ENCODE measurements around the gene NUMA1. TPM values are rescaled to one million over a fixed set of nuclear protein-coding genes. Genes with fewer than 3 reads are reported as not detected.

Gene NUMA1
- total RNA-seq, 1 experiment from 2014 or later = 145 TPM

DNA sequence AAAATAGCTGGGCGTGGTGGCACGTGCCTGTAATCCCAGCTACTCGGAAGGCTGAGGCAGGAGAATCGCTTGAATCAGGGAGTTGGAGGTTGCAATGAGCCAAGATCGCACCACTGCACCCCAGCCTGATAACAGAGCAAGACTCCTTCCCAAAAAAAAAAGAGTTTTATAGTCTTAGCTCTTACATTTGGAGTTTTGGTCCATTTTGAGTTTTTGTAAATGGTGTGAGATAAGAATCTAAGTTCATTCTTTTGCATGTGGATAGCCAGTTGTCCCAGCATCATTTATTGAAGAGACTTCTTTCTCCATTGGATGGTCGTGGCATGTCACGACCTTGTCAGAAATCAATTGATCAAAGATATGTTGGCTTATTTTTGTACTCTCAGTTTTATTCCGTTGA, 116.9 kb downstream of the NUMA1 start:
- no peak for ATAC-seq
- BruUV-seq (replicated peaks) = no TSS peak
- in situ Hi-C loops (cut with HindIII; ENCODE audit: low pct_unique_long_range_greater_than_20kb, low sequenced_read_pairs) (no loop called here), intact Hi-C loops (cut with micrococcal nuclease; ENCODE audit: unreplicated experiment) (no loop called here)
- DNase-seq (ENCODE audit: low read depth, low spot score) = no peak
- ChIA-PET POLR2A (no interaction called here), CTCF (no interaction called here)
- Histone ChIP-seq H3K4me3 (ENCODE audit: low read depth in 2 of 2, low read length in 2 of 2) (no peak overlapping the region), H3K27ac (ENCODE audit: low read length) (no peak overlapping the region), H3K9me3 (ENCODE audit: control insufficient read depth, insufficient read depth, low read depth, low read length) (no peaks in the 10 kb centered on the region), H3K36me3 (ENCODE audit: control insufficient read depth, insufficient read depth, low read length) (peaks cover 5% of the 10 kb centered on the region), H3K4me1 (ENCODE audit: control insufficient read depth, insufficient read depth, low read length) (no peaks in the 10 kb centered on the region), H3K27me3 (ENCODE audit: control insufficient read depth, insufficient read depth, low read length) (no peaks in the 10 kb centered on the region)
- TF ChIP-seq POLR2AphosphoS5 (IDR thresholded peaks at IDR 0.05; ENCODE audit: low read depth, low read length) = no peak
- TF ChIP-seq, protein P1, sequence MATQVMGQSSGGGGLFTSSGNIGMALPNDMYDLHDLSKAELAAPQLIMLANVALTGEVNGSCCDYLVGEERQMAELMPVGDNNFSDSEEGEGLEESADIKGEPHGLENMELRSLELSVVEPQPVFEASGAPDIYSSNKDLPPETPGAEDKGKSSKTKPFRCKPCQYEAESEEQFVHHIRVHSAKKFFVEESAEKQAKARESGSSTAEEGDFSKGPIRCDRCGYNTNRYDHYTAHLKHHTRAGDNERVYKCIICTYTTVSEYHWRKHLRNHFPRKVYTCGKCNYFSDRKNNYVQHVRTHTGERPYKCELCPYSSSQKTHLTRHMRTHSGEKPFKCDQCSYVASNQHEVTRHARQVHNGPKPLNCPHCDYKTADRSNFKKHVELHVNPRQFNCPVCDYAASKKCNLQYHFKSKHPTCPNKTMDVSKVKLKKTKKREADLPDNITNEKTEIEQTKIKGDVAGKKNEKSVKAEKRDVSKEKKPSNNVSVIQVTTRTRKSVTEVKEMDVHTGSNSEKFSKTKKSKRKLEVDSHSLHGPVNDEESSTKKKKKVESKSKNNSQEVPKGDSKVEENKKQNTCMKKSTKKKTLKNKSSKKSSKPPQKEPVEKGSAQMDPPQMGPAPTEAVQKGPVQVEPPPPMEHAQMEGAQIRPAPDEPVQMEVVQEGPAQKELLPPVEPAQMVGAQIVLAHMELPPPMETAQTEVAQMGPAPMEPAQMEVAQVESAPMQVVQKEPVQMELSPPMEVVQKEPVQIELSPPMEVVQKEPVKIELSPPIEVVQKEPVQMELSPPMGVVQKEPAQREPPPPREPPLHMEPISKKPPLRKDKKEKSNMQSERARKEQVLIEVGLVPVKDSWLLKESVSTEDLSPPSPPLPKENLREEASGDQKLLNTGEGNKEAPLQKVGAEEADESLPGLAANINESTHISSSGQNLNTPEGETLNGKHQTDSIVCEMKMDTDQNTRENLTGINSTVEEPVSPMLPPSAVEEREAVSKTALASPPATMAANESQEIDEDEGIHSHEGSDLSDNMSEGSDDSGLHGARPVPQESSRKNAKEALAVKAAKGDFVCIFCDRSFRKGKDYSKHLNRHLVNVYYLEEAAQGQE (IDR thresholded peaks at IDR 0.05; ENCODE audit: insufficient read depth in 1 of 2, low read depth in 2 of 2, low read length in 1 of 2) = no peak
- TF ChIP-seq, protein P2, sequence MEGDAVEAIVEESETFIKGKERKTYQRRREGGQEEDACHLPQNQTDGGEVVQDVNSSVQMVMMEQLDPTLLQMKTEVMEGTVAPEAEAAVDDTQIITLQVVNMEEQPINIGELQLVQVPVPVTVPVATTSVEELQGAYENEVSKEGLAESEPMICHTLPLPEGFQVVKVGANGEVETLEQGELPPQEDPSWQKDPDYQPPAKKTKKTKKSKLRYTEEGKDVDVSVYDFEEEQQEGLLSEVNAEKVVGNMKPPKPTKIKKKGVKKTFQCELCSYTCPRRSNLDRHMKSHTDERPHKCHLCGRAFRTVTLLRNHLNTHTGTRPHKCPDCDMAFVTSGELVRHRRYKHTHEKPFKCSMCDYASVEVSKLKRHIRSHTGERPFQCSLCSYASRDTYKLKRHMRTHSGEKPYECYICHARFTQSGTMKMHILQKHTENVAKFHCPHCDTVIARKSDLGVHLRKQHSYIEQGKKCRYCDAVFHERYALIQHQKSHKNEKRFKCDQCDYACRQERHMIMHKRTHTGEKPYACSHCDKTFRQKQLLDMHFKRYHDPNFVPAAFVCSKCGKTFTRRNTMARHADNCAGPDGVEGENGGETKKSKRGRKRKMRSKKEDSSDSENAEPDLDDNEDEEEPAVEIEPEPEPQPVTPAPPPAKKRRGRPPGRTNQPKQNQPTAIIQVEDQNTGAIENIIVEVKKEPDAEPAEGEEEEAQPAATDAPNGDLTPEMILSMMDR (IDR thresholded peaks at IDR 0.05) = no peak
- no peak for TF ChIP-seq TCF7L2 (IDR thresholded peaks at IDR 0.05; ENCODE audit: low read depth, low read length)
- TF ChIP-seq SIN3A (IDR thresholded peaks at IDR 0.05; ENCODE audit: borderline replicate concordance, insufficient read depth, low read depth, low read length) = no peak

DNA sequence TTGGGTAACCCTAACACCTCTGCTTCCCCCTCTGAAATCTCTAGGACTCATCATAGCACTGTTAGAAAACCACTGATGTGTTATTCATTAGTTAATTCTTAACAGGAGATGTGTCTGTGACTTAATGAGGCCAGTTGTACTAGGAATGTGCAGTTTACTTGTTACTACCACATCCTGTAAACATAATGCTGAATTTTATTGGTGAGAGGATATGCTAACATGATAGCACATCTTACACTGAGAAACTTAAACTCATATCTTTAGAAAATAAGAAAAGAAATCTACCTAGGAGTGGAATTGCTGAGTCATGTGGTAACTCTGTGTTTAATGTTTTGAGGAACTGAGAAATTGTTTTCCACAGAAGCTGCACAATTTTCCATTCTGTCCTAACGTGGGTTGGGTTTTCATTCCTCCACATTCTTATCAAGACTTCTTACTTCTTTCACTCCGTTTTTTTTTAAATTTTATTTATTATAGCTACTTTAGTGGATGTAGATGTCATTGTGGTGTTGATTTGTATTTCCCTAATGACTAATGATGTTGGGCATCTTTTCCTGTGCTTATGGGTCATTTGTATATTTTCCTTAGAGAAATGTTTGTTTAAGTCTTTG, 117.8 kb downstream of the NUMA1 start:
- in situ Hi-C loops (cut with HindIII; ENCODE audit: low pct_unique_long_range_greater_than_20kb, low sequenced_read_pairs) (no loop called here), intact Hi-C loops (cut with micrococcal nuclease; ENCODE audit: unreplicated experiment) (no loop called here)
- Histone ChIP-seq H3K27me3 (ENCODE audit: control insufficient read depth, insufficient read depth, low read length) (no peaks in the 10 kb centered on the region), H3K36me3 (ENCODE audit: control insufficient read depth, insufficient read depth, low read length) (peaks cover 5% of the 10 kb centered on the region), H3K4me1 (ENCODE audit: control insufficient read depth, insufficient read depth, low read length) (no peaks in the 10 kb centered on the region), H3K4me3 (ENCODE audit: low read depth in 2 of 2, low read length in 2 of 2) (no peak overlapping the region), H3K9me3 (ENCODE audit: control insufficient read depth, insufficient read depth, low read depth, low read length) (no peaks in the 10 kb centered on the region), H3K27ac (ENCODE audit: low read length) (no peak overlapping the region)
- CTCF ChIA-PET = no interaction called here
- no TSS peak for BruUV-seq (replicated peaks)
- DNase-seq (ENCODE audit: low read depth, low spot score) (no peak), ATAC-seq (no peak)
- POLR2A ChIA-PET = no interaction called here
- TF ChIP-seq, protein P1 (IDR thresholded peaks at IDR 0.05; ENCODE audit: insufficient read depth in 1 of 2, low read depth in 2 of 2, low read length in 1 of 2) = no peak
- no peak for TF ChIP-seq POLR2AphosphoS5 (IDR thresholded peaks at IDR 0.05; ENCODE audit: low read depth, low read length)
- TF ChIP-seq, protein P2 (IDR thresholded peaks at IDR 0.05) = no peak
- TF ChIP-seq SIN3A (IDR thresholded peaks at IDR 0.05; ENCODE audit: borderline replicate concordance, insufficient read depth, low read depth, low read length) = no peak
- TF ChIP-seq TCF7L2 (IDR thresholded peaks at IDR 0.05; ENCODE audit: low read depth, low read length) = no peak
